ENCODE results near the gene ACAT1.

Gene ACAT1

DNA sequence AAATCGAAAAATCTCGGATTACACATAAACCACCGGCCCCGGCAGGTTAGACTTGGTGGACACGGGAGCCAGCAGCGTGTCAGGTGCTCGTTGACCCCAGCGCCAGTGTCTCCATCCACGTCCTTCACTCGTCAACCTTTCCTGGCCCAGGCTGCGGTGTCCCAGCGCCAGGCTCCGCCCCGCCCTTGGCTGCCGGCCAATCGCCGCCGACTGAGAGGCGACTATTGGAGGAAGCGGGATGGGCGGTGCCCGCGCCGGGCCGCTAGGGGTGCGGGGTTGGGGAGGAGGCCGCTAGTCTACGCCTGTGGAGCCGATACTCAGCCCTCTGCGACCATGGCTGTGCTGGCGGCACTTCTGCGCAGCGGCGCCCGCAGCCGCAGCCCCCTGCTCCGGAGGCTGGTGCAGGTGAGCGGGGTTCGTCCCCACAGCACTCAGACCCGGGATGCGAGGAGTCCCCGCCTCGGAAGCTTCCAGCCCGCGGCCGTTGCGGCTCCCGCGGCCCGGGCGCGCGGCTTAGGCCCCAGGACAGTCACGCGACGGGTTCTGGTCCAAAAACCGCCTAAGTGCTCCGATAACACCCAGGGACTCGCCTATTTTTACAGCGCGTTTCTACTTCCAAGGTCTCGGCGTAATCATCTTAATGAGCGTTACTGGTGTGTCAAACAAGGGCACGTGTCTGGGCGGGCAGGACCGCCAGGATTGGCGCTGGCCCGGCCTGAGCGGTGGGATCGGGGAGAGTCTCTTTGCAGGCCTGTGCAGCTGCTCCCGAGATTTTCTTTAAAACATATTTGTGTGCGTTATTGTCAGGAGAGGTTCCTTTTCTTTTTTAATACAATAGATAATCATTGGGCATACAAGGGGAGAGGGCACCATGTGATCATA lies at the start of gene ACAT1 (continued):
- TF ChIP-seq, protein P1, sequence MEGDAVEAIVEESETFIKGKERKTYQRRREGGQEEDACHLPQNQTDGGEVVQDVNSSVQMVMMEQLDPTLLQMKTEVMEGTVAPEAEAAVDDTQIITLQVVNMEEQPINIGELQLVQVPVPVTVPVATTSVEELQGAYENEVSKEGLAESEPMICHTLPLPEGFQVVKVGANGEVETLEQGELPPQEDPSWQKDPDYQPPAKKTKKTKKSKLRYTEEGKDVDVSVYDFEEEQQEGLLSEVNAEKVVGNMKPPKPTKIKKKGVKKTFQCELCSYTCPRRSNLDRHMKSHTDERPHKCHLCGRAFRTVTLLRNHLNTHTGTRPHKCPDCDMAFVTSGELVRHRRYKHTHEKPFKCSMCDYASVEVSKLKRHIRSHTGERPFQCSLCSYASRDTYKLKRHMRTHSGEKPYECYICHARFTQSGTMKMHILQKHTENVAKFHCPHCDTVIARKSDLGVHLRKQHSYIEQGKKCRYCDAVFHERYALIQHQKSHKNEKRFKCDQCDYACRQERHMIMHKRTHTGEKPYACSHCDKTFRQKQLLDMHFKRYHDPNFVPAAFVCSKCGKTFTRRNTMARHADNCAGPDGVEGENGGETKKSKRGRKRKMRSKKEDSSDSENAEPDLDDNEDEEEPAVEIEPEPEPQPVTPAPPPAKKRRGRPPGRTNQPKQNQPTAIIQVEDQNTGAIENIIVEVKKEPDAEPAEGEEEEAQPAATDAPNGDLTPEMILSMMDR (tag by site-specific recombination; IDR thresholded peaks at IDR 0.05): peak; percentile 79
- no peak for TF ChIP-seq IKZF3 (tag by site-specific recombination; IDR thresholded peaks at IDR 0.05)
- TF ChIP-seq ZNF585B (tag by site-specific recombination; IDR thresholded peaks at IDR 0.05): no peak
- peak; percentile 98 for TF ChIP-seq ZNF121 (tag by site-specific recombination; IDR thresholded peaks at IDR 0.05)
- TF ChIP-seq ZNF202 (tag by site-specific recombination; IDR thresholded peaks at IDR 0.05; ENCODE audit: borderline replicate concordance): no peak
- peak; percentile 29; the same call in 1 of the 2 replicates for TF ChIP-seq TRIM28 (IDR thresholded peaks at IDR 0.05; ENCODE audit: borderline replicate concordance, low read length)
- TF ChIP-seq ZNF394 (tag by site-specific recombination; IDR thresholded peaks at IDR 0.05; ENCODE audit: borderline replicate concordance): peak; percentile 52; the same call in 1 of the 2 replicates
- TF ChIP-seq FEZF1 (tag by site-specific recombination; IDR thresholded peaks at IDR 0.05): no peak
- TF ChIP-seq ZFP37 (tag by site-specific recombination; IDR thresholded peaks at IDR 0.05): 0 out of 2 replicates have a peak, but pooled peaks have one; percentile 45
- no peak for TF ChIP-seq OSR2 (tag by site-specific recombination; IDR thresholded peaks at IDR 0.05)
- TF ChIP-seq ZNF530 (tag by site-specific recombination; IDR thresholded peaks at IDR 0.05; ENCODE audit: low read depth): no peak
- 0 out of 2 replicates have a peak, but pooled peaks have one; percentile 3 for TF ChIP-seq ZBTB11 (tag by site-specific recombination; conservative IDR thresholded peaks at IDR 0.05; ENCODE audit: low read depth)
- peak; percentile 58; the same call in 1 of the 2 replicates for TF ChIP-seq ZEB2 (tag by site-specific recombination; IDR thresholded peaks at IDR 0.05)
- no peak for TF ChIP-seq GFI1B (tag by site-specific recombination; IDR thresholded peaks at IDR 0.05)
- no peak for TF ChIP-seq ZNF138 (tag by site-specific recombination; IDR thresholded peaks at IDR 0.05; ENCODE audit: borderline replicate concordance)
- TF ChIP-seq, protein P2, sequence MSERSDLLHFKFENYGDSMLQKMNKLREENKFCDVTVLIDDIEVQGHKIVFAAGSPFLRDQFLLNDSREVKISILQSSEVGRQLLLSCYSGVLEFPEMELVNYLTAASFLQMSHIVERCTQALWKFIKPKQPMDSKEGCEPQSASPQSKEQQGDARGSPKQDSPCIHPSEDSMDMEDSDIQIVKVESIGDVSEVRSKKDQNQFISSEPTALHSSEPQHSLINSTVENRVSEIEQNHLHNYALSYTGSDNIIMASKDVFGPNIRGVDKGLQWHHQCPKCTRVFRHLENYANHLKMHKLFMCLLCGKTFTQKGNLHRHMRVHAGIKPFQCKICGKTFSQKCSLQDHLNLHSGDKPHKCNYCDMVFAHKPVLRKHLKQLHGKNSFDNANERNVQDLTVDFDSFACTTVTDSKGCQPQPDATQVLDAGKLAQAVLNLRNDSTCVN (tag by site-specific recombination; optimal IDR thresholded peaks at IDR 0.05): peak; percentile 86
- TF ChIP-seq ZNF433 (tag by site-specific recombination; IDR thresholded peaks at IDR 0.05; ENCODE audit: low read depth): no peak

- no peak overlapping the region for H3K4me3 ChIP-seq (ENCODE audit: low read depth, low read length)
- peaks cover 6 to 61% of the 10 kb centered on the region in 2 experiments; a peak in 2 of 3 replicates for H3K36me3 ChIP-seq (ENCODE audit: control insufficient read depth in 2 of 2, insufficient read depth in 1 of 2, low read length in 2 of 2)
- H3K27ac ChIP-seq (ENCODE audit: extremely low read depth, low read depth, low read length): no peak overlapping the region
- no peaks in the 10 kb centered on the region for H3K9me3 ChIP-seq (ENCODE audit: control insufficient read depth, insufficient read depth, low read depth, low read length)
- H3K4me1 ChIP-seq (ENCODE audit: control insufficient read depth, insufficient read depth, low read length): no peaks in the 10 kb centered on the region
- CTCF ChIA-PET: no interaction called here
- POLR2A ChIA-PET: no interaction called here
- TF ChIP-seq, protein P3, sequence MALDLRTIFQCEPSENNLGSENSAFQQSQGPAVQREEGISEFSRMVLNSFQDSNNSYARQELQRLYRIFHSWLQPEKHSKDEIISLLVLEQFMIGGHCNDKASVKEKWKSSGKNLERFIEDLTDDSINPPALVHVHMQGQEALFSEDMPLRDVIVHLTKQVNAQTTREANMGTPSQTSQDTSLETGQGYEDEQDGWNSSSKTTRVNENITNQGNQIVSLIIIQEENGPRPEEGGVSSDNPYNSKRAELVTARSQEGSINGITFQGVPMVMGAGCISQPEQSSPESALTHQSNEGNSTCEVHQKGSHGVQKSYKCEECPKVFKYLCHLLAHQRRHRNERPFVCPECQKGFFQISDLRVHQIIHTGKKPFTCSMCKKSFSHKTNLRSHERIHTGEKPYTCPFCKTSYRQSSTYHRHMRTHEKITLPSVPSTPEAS (tag by site-specific recombination; IDR thresholded peaks at IDR 0.05): no peak
- TF ChIP-seq KLF1 (tag by site-specific recombination; IDR thresholded peaks at IDR 0.05) (no peak), KLF9 (tag by site-specific recombination; IDR thresholded peaks at IDR 0.05; ENCODE audit: low read depth) (no peak), ZBTB20 (tag by site-specific recombination; IDR thresholded peaks at IDR 0.05) (no peak), ZBTB17 (tag by site-specific recombination; IDR thresholded peaks at IDR 0.05) (no peak), ZNF660 (tag by site-specific recombination; IDR thresholded peaks at IDR 0.05) (no peak), ZNF175 (tag by site-specific recombination; IDR thresholded peaks at IDR 0.05) (no peak), ZNF280D (tag by site-specific recombination; IDR thresholded peaks at IDR 0.05) (no peak)
Measured at GRCh38 chr11:108084811-108085210, 36.6 kb upstream of the ACAT1 start.

Data from HEK293 (cell line).